GM10248 (cell line): Measurements from ENCODE around the gene SRRM4.

Experiments
- CTCF ChIA-PET: fragments of 300-600 bp; sonication (Branson Sonifier 250); formaldehyde crosslinking; extraction: SDS; loops from one replicate; lab custom pipeline; 2021; ENCODE audit warnings: antibody characterized with exemption; lab: Yijun Ruan, JAX
- POLR2A ChIA-PET: fragments of 350-650 bp; sonication (Branson Sonifier 250); formaldehyde crosslinking; extraction: SDS; loops from one replicate; lab custom pipeline; 2020; ENCODE audit warnings: antibody characterized with exemption; lab: Yijun Ruan, JAX
- DNase-seq: peaks from one replicate; pipeline ENCODE4 v3.0.0; 2012; ENCODE audit errors: extremely low spot score
- TF ChIP-seq, protein P1 (sequence below): IDR thresholded peaks from 2 replicates; pipeline ENCODE4 v1.5.1; 2012; ENCODE audit warnings: mild to moderate bottlenecking, low read depth; ENCODE audit errors: extremely low read depth, missing control alignments, control extremely low read depth

The SRRM4 gene

DNA sequence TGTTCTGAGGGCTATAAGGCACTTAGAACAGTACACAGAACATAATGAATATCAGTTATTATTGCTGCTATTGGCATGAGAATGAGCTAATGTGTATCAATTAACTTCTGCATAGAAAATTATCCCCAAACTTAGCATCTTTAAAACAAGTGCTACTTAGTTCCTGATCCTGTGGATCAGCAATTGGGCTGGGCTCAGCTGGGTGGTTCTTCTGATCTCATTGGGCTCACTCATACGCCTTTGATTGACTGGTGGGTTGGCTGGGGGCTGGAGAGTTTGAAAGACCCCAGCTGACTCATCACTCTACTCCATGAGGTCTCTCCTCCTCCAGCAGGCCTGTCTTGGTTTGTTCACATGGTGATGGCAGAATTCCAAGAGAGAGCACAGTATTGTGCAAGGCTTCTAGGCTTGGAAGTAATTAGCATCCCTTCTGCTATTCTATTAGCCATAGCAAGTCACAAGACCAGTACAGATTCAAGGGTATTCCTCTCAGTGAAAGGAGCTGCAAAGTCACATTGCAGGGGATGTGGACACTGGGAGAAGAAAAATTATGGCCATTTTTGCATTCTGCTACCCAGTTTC, 170.2 kb downstream of the SRRM4 start:
- ChIA-PET POLR2A (no interaction called here), CTCF (interaction anchor here (0.7 kb wide), 1 partner anchor 16 kb away, joined by 3 read pairs; no protein-coding TSS in a partner anchor)
- DNase-seq = no peak
- TF ChIP-seq, protein P1, sequence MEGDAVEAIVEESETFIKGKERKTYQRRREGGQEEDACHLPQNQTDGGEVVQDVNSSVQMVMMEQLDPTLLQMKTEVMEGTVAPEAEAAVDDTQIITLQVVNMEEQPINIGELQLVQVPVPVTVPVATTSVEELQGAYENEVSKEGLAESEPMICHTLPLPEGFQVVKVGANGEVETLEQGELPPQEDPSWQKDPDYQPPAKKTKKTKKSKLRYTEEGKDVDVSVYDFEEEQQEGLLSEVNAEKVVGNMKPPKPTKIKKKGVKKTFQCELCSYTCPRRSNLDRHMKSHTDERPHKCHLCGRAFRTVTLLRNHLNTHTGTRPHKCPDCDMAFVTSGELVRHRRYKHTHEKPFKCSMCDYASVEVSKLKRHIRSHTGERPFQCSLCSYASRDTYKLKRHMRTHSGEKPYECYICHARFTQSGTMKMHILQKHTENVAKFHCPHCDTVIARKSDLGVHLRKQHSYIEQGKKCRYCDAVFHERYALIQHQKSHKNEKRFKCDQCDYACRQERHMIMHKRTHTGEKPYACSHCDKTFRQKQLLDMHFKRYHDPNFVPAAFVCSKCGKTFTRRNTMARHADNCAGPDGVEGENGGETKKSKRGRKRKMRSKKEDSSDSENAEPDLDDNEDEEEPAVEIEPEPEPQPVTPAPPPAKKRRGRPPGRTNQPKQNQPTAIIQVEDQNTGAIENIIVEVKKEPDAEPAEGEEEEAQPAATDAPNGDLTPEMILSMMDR = no peak

DNA sequence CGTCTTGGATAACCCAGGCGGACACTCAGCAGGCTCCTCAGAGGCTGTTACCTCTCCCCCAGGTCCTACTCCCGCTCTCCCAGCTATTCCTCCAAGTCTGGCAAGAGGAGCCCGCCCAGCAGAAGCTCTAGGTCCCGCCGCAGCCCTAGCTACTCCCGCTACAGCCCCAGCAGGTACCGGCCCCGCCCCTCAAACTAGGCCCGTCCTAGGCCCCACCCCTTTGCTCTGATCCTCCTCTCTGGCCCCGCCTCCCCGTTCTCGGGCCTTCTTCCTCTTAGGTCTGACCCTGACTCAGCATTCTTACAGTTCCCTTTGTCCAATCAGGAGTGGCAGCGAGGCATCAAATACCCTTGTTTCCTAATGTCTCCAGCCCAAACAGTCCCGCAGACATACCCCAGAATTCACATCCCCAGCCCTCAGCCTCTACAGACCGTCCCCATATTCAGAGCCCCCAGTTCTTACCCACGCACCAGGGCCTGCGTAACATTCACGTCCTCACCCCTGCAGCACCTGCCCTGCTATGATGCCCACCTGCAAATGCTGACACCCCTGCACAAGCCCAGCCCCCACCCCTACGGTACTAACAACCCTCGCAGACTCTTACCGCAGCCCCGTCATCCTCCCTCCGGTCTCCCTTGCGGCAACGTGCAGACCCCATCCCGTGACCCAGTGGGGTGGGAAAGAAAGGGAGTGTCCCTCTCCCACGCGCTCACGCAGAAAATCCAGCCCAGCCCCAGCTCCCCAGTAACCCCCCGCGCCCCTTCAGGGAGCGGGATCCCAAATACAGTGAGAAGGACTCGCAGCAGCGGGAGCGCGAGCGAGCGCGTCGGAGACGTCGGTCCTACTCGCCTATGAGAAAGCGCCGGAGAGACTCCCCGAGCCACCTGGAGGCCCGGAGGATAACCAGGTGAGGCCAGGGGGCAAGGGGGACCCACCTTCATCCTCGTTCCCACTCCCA, 172.4 kb downstream of the SRRM4 start:
- TF ChIP-seq, protein P1 = no peak
- ChIA-PET POLR2A (no interaction called here), CTCF (no interaction called here)
- DNase-seq = no peak

DNA sequence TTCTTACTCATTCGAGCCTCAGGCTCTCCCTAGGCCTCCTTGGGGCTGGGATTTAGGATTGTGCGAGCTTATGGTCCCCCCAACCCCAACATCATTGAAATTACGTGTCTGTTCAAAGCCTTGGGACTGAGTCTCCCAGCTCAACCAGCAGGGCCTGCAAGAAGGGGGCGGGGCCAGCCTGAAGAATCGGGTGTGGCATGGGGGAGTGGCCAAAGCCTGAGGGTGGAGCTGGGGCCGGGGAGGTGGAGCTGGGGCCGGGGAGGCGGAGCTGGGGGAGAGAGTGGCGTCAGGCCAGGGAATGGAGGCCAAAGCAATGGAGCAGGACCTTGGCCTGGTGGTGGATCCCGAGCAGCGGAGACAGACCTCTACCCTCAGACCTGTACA, 173.1 kb downstream of the SRRM4 start:
- CTCF ChIA-PET = no interaction called here
- POLR2A ChIA-PET = no interaction called here
- TF ChIP-seq, protein P1 = no peak
- DNase-seq = no peak

DNA sequence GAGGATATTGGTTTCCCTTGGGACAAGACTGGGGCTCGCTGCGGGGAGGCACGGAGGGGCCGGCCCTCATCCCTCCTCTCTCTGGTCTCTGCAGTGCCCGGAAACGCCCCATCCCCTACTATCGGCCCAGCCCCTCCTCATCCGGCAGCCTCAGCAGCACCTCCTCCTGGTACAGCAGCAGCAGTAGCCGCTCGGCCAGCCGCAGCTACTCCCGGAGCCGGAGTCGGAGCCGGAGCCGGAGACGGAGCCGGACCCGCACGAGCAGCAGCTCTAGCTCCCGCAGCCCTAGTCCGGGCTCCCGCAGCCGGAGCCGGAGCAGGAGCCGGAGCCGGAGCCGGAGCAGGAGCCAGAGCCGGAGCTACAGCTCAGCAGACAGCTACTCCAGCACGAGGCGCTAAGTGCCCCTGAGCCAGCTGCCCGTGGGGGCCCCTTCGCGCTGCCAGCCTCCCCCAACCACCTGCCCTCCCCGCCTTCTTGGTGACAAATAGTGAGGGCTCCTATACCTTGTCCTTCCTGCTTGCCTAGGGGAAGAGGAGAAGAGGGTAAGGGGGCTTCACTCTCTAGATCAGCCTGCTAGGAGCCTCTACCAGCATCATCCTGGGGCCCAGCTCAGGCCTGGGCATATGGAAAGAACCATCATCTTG, 175.2 kb downstream of the SRRM4 start:
- TF ChIP-seq, protein P1 = no peak
- no peak for DNase-seq
- ChIA-PET POLR2A (no interaction called here), CTCF (no interaction called here)

DNA sequence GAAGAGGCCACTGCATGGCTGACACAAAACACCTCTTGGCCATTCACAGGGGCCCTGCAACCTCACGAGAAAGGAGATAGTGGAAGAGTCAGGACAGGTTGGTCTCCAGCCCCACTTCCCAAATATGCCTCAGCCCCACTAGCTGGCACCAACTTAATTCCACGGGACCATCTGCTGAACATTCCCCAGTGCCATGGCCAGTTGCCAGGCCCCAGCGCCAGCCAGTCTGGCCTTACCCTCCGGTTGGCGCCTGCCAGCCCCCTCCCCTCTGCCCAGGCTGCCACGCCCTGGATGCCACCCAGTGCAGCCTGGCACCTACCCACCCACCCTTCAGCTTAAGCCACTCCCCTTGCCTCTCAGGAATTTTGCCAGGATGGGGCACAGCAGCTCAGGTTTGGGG, 176.2 kb downstream of the SRRM4 start:
- TF ChIP-seq, protein P1 = no peak
- ChIA-PET CTCF (no interaction called here), POLR2A (no interaction called here)
- no peak for DNase-seq

DNA sequence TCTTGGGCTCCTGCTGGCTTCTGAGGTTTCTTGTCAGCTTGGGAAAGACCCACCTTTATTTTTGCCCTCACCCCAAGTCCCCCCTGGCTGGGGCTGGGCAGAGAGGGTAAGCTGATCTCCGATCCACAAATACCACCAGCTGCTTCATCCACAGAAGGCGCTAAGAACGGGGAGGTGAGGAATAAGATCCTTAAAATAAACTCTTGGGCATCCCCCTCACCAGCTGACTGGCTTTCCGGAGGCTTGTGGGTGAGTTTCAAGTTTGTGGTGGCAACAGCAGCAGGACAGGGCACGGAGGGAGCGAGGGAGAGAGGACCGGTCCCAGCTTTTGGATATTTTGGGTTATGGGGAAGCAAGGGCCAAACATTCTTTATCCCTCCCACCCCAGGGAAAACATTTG, 176.6 kb downstream of the SRRM4 start:
- no peak for DNase-seq
- POLR2A ChIA-PET = no interaction called here
- CTCF ChIA-PET = no interaction called here
- TF ChIP-seq, protein P1 = no peak
